Measurements from ENCODE around the gene INPP5K. TPM values are rescaled to one million over a fixed set of nuclear protein-coding genes. Genes with fewer than 3 reads are reported as not detected.
"Not testable (repeated sequence)": the region's sequence is repeated elsewhere in the genome, so short reads cannot be mapped to it uniquely, and the experiment has no call there.

INPP5K gene
- total and polyA plus RNA-seq, 2 experiments from 2014 or later: 36.1 to 42.3 TPM

DNA sequence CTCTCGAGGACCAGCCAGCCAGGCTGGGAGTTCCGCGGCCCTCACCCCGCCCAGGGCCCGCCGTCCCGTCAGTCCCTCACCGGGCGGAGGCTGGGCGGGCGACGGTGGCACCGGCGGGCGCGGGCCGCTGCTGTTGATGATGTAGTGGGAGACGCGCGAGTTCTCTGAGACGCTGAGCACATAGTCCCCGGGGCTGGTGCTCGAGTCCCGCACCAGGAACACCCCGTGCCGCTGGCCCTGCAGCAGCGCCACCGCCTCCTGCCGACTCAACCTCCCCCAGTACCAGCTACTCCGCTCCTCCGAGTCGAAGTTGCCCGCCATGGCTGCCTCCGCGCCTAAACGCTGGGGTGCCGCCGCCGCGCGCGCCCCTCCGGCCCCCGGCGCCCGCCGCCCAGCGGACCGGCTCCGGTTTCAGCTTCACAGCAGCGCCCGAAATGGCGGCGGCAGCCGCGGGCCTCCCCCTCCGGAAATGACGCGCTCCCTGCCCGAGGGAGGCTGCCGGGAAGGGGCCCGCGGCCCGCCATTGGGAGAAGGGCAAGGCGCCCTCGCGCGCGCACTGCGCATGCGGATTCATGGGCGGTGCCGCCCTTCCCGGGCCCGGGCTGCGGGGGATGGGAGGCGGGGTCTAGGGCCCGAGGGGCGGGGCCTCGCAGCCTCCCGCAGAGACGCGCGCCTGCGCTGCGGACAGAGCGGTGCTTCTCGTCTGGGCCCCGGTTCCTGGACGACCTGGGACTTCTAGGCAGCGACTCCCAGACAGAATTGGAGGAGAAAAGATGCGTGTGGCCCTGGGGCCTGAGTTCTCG, 60.4 kb downstream of the INPP5K start, which contains the start of gene CRK:
TSS of gene CRK (minus strand) at position 436 of the 803 bp plus-strand sequence. CDS start at position 321, 115 bp downstream.
- Histone ChIP-seq H4K20me1 (ENCODE audit: insufficient read depth) (peaks cover 15% of the 10 kb centered on the region; the same call in 1 of the 2 replicates), H3K79me2 (ENCODE audit: insufficient read depth) (peaks cover 50% of the 10 kb centered on the region), H3K27me3 (replicated peaks; ENCODE audit: insufficient read depth) (no peaks in the 10 kb centered on the region), H2AFZ (peak within 1 kb of the TSS; percentile 85), H3K36me3 (ENCODE audit: low read depth) (no peaks in the 10 kb centered on the region; the same call in 1 of the 2 replicates), H3K9me3 (ENCODE audit: low read depth) (no peaks in the 10 kb centered on the region), H3K9me2 (ENCODE audit: insufficient read depth) (no peaks in the 10 kb centered on the region), H3K4me3 (peak within 1 kb of the TSS; percentile 86), H3K4me1 (ENCODE audit: insufficient read depth) (peaks cover 26% of the 10 kb centered on the region; the same call in 1 of the 2 replicates), H3K4me2 (ENCODE audit: unreplicated experiment) (peak within 1 kb of the TSS; percentile 81), H3K27ac (peak within 1 kb of the TSS; percentile 95), H3F3A (ENCODE audit: insufficient read depth) (peaks cover 43% of the 10 kb centered on the region), H3K9ac (peak within 1 kb of the TSS; percentile 98)
- in situ Hi-C loops (cut with MboI): no loop called here
- no peak for TF ChIP-seq EZH2 (IDR thresholded peaks at IDR 0.05; ENCODE audit: insufficient read depth, poor library complexity, severe bottlenecking)
- WGBS, 2 experiments (ENCODE audit: low coverage in 1 of 2, low lambda C conversion rate in 2 of 2, missing lambda C conversion rate in 2 of 2): 1 to 3% methylated on average over 51 to 66 of the region's 93 CpGs
- peak; percentile 98 for DNase-seq

- H3K36me3 ChIP-seq (ENCODE audit: low read depth): no peaks in the 10 kb centered on the region; the same call in 1 of the 2 replicates
- H4K20me1 ChIP-seq (ENCODE audit: insufficient read depth): peaks cover 15% of the 10 kb centered on the region; the same call in 1 of the 2 replicates
- no peaks in the 10 kb centered on the region for H3K27me3 ChIP-seq (replicated peaks; ENCODE audit: insufficient read depth)
- peak overlapping the region; percentile 95 for H3K27ac ChIP-seq
- peaks cover 37% of the 10 kb centered on the region for H3F3A ChIP-seq (ENCODE audit: insufficient read depth)
- WGBS, 2 experiments (ENCODE audit: low coverage in 1 of 2, low lambda C conversion rate in 2 of 2, missing lambda C conversion rate in 2 of 2): 0 to 2% methylated on average over 16 to 31 of the region's 31 CpGs
- peak overlapping the region; percentile 52 for H2AFZ ChIP-seq
- H3K9me3 ChIP-seq (ENCODE audit: low read depth): no peaks in the 10 kb centered on the region
- TF ChIP-seq EZH2phosphoT487 (IDR thresholded peaks at IDR 0.05; ENCODE audit: insufficient read depth, low read depth) (no peak), EZH2 (IDR thresholded peaks at IDR 0.05; ENCODE audit: insufficient read depth, poor library complexity, severe bottlenecking) (no peak)
- H3K4me3 ChIP-seq: peak overlapping the region; percentile 86
- H3K9me2 ChIP-seq (ENCODE audit: insufficient read depth): no peaks in the 10 kb centered on the region
- in situ Hi-C loops (cut with MboI): no loop called here
- H3K9ac ChIP-seq: peak overlapping the region; percentile 98
- DNase-seq: peak; percentile 91
- H3K4me2 ChIP-seq (ENCODE audit: unreplicated experiment): peak overlapping the region; percentile 81
- peaks cover 19% of the 10 kb centered on the region; the same call in 1 of the 2 replicates for H3K4me1 ChIP-seq (ENCODE audit: insufficient read depth)
- H3K79me2 ChIP-seq (ENCODE audit: insufficient read depth): peaks cover 57% of the 10 kb centered on the region
Observed at GRCh38 chr17:1455291-1455796, 61.1 kb downstream of the INPP5K start.

DNA sequence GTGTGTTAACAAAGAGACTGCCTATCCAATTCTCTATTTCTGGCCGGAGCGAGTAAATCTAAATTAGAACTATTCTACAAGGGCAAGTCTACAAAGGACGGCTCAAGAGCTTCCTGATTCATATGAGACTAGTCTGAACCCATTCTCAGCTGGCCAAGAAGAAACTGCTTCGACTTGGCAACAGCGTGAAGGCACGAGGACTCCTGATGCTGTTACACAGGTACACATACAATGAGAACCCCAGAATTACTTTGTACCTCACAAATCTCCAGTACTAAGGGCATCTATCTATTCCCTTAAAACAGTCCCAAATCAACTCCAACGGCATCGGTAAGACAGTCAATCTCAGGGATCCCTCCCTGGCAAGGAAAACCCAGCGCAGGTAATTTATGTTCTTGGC, 61.9 kb downstream of the INPP5K start:
- in situ Hi-C loops (cut with MboI): no loop called here
- Histone ChIP-seq H3K27ac (peak overlapping the region; percentile 95), H3K27me3 (replicated peaks; ENCODE audit: insufficient read depth) (no peaks in the 10 kb centered on the region), H3K4me3 (peak overlapping the region; percentile 86), H3K4me2 (ENCODE audit: unreplicated experiment) (peak overlapping the region; percentile 81), H3K9me3 (ENCODE audit: low read depth) (no peaks in the 10 kb centered on the region), H4K20me1 (ENCODE audit: insufficient read depth) (peaks cover 20% of the 10 kb centered on the region), H2AFZ (no peak overlapping the region), H3K9ac (peak overlapping the region; percentile 98), H3F3A (ENCODE audit: insufficient read depth) (peaks cover 29% of the 10 kb centered on the region), H3K4me1 (ENCODE audit: insufficient read depth) (peaks cover 18% of the 10 kb centered on the region; the same call in 1 of the 2 replicates), H3K9me2 (ENCODE audit: insufficient read depth) (no peaks in the 10 kb centered on the region), H3K36me3 (ENCODE audit: low read depth) (no peaks in the 10 kb centered on the region; the same call in 1 of the 2 replicates), H3K79me2 (ENCODE audit: insufficient read depth) (peaks cover 65% of the 10 kb centered on the region)
- TF ChIP-seq EZH2 (IDR thresholded peaks at IDR 0.05; ENCODE audit: insufficient read depth, poor library complexity, severe bottlenecking) (no peak), EZH2phosphoT487 (IDR thresholded peaks at IDR 0.05; ENCODE audit: insufficient read depth, low read depth) (no peak)
- peak; percentile 26 for DNase-seq
- 58 to 61% methylated on average over 9 of the region's 9 CpGs for WGBS, 2 experiments (ENCODE audit: low coverage in 1 of 2, low lambda C conversion rate in 2 of 2, missing lambda C conversion rate in 2 of 2)

GRCh38 chr17:1453694-1454093, 62.7 kb downstream of the INPP5K start:
- H3K4me2 ChIP-seq (ENCODE audit: unreplicated experiment): peak overlapping the region; percentile 81
- peaks cover 73% of the 10 kb centered on the region for H3K79me2 ChIP-seq (ENCODE audit: insufficient read depth)
- H2AFZ ChIP-seq; H3K36me3 ChIP-seq (ENCODE audit: low read depth); H3K9me3 ChIP-seq (ENCODE audit: low read depth); H3K9me2 ChIP-seq (ENCODE audit: insufficient read depth); H3K27ac ChIP-seq; H3K4me3 ChIP-seq; H3K27me3 ChIP-seq (replicated peaks; ENCODE audit: insufficient read depth); in situ Hi-C loops (cut with MboI); DNase-seq: not testable (repeated sequence)
- peaks cover 28% of the 10 kb centered on the region for H4K20me1 ChIP-seq (ENCODE audit: insufficient read depth)
- H3K9ac ChIP-seq: 0 out of 2 replicates have a peak overlapping the region, but pooled peaks have one; percentile 98
- peaks cover 29% of the 10 kb centered on the region for H3F3A ChIP-seq (ENCODE audit: insufficient read depth)
- 92 to 93% methylated on average over 11 of the region's 11 CpGs for WGBS, 2 experiments (ENCODE audit: low coverage in 1 of 2, low lambda C conversion rate in 2 of 2, missing lambda C conversion rate in 2 of 2)
- peaks cover 18% of the 10 kb centered on the region; the same call in 1 of the 2 replicates for H3K4me1 ChIP-seq (ENCODE audit: insufficient read depth)

Measured in GM23248 (cell line).